ENCODE results near the gene RNF220.

GRCh38 chr1:44679468-44679867 is 274.4 kb downstream of the RNF220 start:
- no peak for TF ChIP-seq POLR2A (IDR thresholded peaks at IDR 0.05; ENCODE audit: low read depth, low read length)
- no peak for TF ChIP-seq TAF1 (IDR thresholded peaks at IDR 0.05; ENCODE audit: borderline replicate concordance, low read depth, low read length)
- no peak for TF ChIP-seq POLR2AphosphoS5 (IDR thresholded peaks at IDR 0.05; ENCODE audit: low read depth, low read length)

Data from GM12892 (cell line).